WI38 (cell line): ENCODE measurements around the gene TMEM236.

Experiments used
- H3K4me3 ChIP-seq: 2 replicates; pipeline ENCODE4 v1.5.1; 2011; ENCODE audit warnings: low read depth, mild to moderate bottlenecking, control low read depth, low read length
- CTCF ChIP-seq: IDR thresholded peaks from 2 replicates; pipeline ENCODE4 v1.5.1; 2012; ENCODE audit warnings: low read depth, mild to moderate bottlenecking, control low read depth, low read length

TMEM236 gene

GRCh38 chr10:17808971-17809841, 57.2 kb downstream of the TMEM236 start, which contains the start of gene MRC1:
MRC1 (plus strand) TSS chr10:17809348; CDS start chr10:17809466, 118 bp downstream.
- no peak within 1 kb of the TSS for H3K4me3 ChIP-seq
- TF ChIP-seq CTCF: no peak

GRCh38 chr10:17811146-17811865, 59.3 kb downstream of the TMEM236 start:
- no peak for TF ChIP-seq CTCF
- H3K4me3 ChIP-seq: no peak overlapping the region

- no peak overlapping the region for H3K4me3 ChIP-seq
- TF ChIP-seq CTCF: no peak
These were observed 63.0 kb downstream of the TMEM236 start for GRCh38 chr10:17814973-17815372.

GRCh38 chr10:17816199-17816598, 64.2 kb downstream of the TMEM236 start:
- no peak overlapping the region for H3K4me3 ChIP-seq
- no peak for TF ChIP-seq CTCF

- no peak overlapping the region for H3K4me3 ChIP-seq
- TF ChIP-seq CTCF: no peak
These were observed 65.3 kb downstream of the TMEM236 start for GRCh38 chr10:17817316-17817715.

- TF ChIP-seq CTCF: no peak
These were observed 65.8 kb downstream of the TMEM236 start for GRCh38 chr10:17817790-17818189.

GRCh38 chr10:17819836-17820235, 67.8 kb downstream of the TMEM236 start:
- no peak overlapping the region for H3K4me3 ChIP-seq
- TF ChIP-seq CTCF: no peak

More at GRCh38 chr10:17817790-17818189, 65.8 kb downstream of the TMEM236 start:
- no peak overlapping the region for H3K4me3 ChIP-seq
